ENCODE results near the gene TSHZ2.
A peak's percentile ranks its signal among the peaks of the same experiment; 100 is the strongest.
"Not testable (repeated sequence)": the region's sequence is repeated elsewhere in the genome, so short reads cannot be mapped to it uniquely, and the experiment has no call there.

TSHZ2 gene

GRCh38 chr20:53077373-53078205 lies 105.4 kb downstream of the TSHZ2 start:
- no peak overlapping the region for H3K4me3 ChIP-seq
- H3K27ac ChIP-seq, result peak overlapping the region in 5 of 21 experiments; percentile 1 to 19 (median 9)

DNA sequence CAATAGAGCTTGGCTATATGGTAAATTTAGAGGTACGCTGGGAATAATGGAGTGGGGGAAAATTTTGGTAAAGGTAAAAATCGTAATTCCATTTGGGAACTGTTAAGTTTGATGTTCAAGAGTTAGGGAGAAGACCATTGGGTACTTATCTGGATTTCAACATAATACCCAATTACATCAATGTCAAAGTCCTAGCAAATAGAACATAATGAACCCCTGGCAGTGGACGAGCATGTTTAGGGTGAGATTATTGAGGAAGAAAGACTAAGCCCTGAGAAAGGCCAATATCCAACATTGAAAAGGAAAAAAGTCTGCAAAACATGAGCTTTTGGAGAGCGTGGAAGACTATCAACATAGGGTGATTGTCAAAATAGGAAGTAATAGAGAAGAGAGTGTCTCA lies 106.6 kb downstream of the TSHZ2 start:
- Histone ChIP-seq H3K4me3 (no peak overlapping the region), H3K27ac (no peak overlapping the region)

GRCh38 chr20:53079261-53079691 lies 107.1 kb downstream of the TSHZ2 start:
- Histone ChIP-seq H3K27ac (peak overlapping the region in 3 of 21 experiments; percentile 31 to 50 (median 32)), H3K4me3 (no peak overlapping the region)

DNA sequence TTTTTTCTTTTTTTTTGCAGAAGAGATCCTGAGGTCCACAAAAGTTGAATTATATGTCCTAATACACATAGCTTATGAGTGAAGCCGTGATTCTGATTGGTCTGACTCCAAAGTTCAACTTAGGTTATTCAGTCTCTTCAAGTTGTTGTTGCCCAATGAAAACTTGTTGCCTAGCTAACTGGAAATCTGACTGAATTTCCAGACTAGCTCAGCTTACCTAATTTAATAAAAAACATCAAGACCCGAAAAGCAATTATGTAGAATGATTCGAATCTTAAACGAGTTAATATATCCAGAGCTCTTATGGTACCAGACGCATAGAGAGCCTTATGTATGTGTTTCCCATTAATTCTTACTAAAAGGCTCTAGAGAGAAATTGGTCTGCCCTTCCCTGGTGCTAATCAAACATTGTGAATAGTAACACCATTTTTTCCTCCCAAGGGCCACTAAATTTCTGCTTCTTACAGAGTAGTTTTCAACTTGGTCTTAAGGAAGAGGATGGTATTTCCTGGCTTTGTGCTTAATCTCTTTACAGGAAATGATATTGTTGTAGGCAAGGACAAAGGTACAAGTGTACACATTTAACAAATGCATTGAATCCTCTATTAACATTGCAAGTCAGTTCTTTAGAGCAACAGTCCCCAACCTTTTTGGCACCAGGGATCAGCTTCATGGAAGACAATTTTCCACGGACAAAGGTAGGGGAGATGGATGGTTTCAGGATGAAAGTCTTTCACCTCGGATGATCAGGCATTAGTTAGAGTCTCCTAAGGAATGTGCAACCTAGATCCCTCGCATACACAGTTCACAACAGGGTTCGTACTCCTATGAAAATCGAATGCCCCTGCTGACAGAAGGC lies 107.9 kb downstream of the TSHZ2 start:
- peak overlapping the region in 8 of 21 experiments; percentile 4 to 71 (median 39) for H3K27ac ChIP-seq
- no peak overlapping the region for H3K4me3 ChIP-seq

- peak overlapping the region in 12 of 21 experiments; percentile 4 to 71 (median 26) for H3K27ac ChIP-seq
- no peak overlapping the region for H3K4me3 ChIP-seq
Measured at GRCh38 chr20:53080687-53080962, 108.5 kb downstream of the TSHZ2 start.

DNA sequence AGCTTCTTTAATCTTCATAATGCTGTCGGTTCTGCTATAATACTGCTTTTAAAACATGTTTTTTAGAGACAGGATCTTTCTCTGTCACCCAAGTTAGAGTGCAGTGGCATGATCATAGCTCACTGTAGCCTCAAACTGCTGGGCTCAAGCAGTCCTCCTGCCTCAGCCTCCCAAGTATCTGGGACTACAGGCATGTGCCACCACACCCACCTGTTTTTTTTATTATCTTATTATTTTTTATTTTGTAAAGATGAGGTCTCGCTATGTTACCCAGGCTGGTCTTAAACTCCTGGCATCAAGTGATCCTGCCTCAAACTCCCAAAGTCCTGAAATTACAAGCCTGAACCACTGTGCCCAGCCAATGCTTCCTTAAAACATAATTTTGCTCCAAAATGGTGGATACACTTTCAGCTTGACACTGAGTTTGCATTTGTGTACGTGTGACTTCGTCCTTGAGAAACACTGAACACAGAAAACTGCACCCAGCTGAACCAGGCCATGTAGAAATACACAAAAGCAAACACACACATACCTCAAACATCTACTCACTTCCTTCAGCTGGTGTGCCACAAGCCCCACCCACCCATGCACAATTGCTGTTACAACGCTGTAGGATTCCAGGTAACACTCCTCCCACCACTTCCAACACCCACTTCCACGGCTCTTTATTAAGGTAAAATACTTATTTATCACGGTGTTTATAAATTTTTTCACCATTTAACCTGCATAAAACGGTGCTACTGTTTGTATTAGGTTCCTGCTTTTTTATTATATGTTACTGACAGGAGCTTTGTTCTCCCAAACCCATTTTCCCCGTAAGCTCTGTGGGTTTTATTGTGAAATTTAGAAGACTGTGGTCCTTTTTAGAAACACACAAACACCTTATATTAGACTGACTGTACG lies 109.1 kb downstream of the TSHZ2 start:
- Histone ChIP-seq H3K4me3 (no peak overlapping the region), H3K27ac (peak overlapping the region in 12 of 21 experiments; percentile 4 to 71 (median 38))

DNA sequence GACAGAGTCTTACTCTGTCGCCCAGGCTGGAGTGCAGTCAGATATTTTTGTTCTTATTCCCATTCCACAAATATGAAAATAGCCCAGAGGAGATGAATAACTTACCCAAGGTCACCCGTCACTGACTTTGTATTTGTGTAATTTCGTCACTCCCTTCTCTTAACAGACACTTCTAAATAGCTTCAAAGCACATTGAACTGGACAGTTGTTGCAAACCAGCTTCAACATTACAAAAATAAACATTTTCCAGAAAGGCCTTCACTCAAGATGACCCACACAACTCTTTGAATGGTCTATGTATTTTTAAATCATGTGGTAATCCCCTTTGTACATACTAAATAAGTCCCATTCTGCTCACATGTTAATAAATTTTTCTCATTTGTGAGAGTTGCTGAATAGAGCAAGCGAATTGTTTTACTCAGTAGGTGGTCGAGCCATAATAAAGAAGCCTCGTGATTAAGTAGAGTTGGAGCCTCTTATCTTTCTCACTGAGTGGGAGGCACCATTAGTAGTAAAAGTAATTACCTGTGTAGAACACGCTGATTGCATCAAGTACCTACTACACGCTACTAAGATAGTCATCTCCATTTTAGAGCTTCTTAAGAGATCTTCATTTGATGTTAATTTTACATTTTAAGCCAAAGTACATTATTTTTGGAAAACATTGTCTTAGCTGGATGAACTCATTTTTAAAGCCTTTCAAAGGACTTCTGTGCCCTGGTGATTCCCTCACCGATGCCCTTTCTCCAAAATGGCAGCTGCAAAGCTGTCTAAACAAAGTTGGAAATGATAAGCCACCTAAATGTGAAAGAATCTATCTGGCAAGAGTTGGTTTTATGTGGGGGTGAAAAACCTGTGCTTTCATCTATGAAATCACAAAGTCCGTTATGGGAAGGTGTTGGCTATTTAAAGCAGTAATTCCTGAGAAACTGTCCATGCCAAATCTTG lies 110.0 kb downstream of the TSHZ2 start:
- Histone ChIP-seq H3K4me3 (no peak overlapping the region), H3K27ac (peak overlapping the region in 7 of 21 experiments; percentile 3 to 71 (median 33))

- no peak overlapping the region for H3K4me3 ChIP-seq
- no peak overlapping the region for H3K27ac ChIP-seq
Measured at GRCh38 chr20:53083411-53083810, 111.3 kb downstream of the TSHZ2 start.

DNA sequence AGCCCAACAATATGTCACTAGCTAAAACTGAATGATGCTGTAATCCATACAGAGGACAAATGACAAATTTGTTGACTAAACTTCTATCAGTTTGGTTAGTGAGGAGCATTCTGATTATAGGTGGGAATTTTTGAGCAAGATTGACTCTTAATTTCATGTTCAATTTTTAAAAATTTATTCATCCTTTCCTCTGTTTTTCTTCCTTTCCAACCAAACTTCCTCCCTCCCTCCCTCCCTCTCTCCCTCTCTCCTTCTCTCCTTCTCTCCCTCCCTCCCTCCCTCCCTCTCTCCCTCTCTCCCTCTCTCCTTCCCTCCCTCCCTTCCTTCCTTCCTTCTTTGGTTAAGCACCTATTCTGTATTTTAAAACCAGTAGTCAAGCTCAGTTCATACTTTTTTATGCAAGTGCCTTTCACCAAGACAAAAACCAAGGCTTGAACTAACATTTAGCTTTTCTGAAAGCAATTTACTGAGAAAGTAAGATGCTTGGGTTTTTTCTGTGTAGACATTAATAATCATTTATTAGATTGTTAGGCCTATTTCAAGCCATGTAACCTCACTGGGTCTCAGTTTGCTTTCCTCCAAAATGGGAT lies 112.3 kb downstream of the TSHZ2 start:
- Histone ChIP-seq H3K27ac (no peak overlapping the region), H3K4me3 (no peak overlapping the region)

DNA sequence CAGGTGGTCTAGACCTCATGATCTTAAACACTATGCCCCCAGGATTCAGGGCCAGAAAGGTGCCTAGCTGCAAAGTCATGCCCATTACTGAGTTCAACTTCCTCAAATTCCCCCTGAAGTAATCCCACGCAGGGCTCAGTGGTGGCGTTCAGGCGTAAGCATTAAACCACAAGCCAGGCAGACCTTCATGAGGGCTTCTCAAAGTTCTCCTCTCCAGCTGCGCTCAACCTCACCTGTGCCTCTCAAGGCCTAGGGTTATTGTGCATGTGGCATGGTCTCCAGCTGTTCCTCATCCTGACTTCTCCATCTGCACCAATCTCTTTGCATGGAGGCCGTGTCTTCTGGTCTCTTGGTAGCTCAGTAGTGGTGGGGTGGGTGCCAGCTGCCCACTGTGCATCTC lies 113.6 kb downstream of the TSHZ2 start:
- Histone ChIP-seq H3K27ac (no peak overlapping the region), H3K4me3 (no peak overlapping the region)

- no peak overlapping the region for H3K4me3 ChIP-seq
- H3K27ac ChIP-seq, result peak overlapping the region in 3 of 21 experiments; percentile 10 to 40 (median 34)
Measured at GRCh38 chr20:53087037-53087777, 115.0 kb downstream of the TSHZ2 start.

GRCh38 chr20:53088786-53089185 lies 116.6 kb downstream of the TSHZ2 start:
- Histone ChIP-seq H3K27ac (no peak overlapping the region), H3K4me3 (no peak overlapping the region)

DNA sequence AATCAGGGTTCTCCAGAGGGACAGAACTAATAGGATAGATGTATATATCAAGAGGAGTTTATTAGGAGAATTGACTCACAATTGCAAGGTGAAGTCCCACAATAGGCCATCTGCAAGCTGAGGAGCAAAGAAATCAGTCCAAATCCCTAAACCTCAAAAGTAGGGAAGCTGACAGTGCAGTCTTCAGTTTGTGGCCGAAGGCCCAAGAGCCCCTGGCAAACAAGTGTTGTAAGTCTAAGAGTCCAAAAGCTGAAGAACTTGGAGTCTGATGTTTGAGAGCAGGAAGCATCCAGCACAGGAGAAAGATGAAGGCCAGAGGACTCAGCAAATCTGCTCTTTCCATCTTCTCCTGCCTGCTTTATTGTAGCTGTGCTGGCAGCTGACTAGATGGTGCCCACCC lies 117.7 kb downstream of the TSHZ2 start:
- peak overlapping the region in 1 of 21 experiments; percentile 32 for H3K27ac ChIP-seq
- H3K4me3 ChIP-seq, result not testable (repeated sequence)

DNA sequence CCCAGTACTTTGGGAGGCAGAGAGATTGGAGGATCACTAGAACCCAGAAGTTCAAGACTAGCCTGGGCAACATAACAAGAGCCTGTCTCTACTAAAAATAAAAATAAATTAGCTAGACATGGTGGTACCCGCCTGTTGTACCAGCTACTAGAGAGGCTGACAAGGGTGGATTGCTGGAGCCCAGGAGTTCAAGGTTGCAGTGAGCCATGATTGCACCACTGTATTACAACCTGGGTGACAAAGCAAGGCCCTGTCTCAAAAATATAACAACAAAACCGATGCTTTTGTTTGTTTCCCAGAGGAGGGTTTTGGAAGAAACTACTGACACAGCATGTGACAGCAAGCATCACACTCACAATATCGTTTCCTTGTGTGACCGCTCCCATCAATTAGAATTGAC lies 119.6 kb downstream of the TSHZ2 start:
- H3K4me3 ChIP-seq, result no peak overlapping the region
- no peak overlapping the region for H3K27ac ChIP-seq

GRCh38 chr20:53092772-53093300 lies 120.7 kb downstream of the TSHZ2 start:
- Histone ChIP-seq H3K4me3 (no peak overlapping the region), H3K27ac (no peak overlapping the region)

GRCh38 chr20:53097371-53097770 lies 125.2 kb downstream of the TSHZ2 start:
- Histone ChIP-seq H3K4me3 (no peak overlapping the region), H3K27ac (no peak overlapping the region)

DNA sequence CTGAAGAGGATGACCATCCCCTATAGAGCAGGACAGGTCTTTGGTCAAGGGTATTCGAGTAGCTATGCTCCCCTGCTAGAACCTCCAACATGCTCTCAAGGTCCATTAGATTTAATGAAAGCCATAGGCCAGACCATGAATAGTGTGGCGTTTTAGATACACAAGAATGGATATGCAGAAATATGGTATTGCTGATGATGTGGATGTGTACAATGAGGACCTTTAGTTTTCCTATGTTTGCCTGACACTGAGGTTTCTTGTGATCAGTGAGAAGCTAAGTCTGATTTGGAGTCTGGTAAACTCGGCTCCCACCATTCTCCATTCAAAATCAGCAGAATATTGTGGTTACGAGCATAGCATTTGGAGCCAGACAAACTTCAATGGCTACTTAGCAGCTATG lies 125.6 kb downstream of the TSHZ2 start:
- Histone ChIP-seq H3K4me3 (no peak overlapping the region), H3K27ac (no peak overlapping the region)
